Astrocyte of the cerebellum (primary cell): ENCODE data around the gene CNTFR.

Experiments used
- DNase-seq: peaks from one replicate; pipeline ENCODE4 v3.0.0-alpha.2; 2011; ENCODE audit warnings: low read depth
- H3K4me3 ChIP-seq: 2 replicates; pipeline ENCODE4 v1.5.1; 2011; ENCODE audit warnings: mild to moderate bottlenecking, low read depth, low read length, moderate library complexity
- CTCF ChIP-seq: IDR thresholded peaks from 2 replicates; pipeline ENCODE4 v1.5.1; 2012; ENCODE audit warnings: low read length, low read depth, moderate library complexity, mild to moderate bottlenecking; ENCODE audit errors: missing control alignments
- in situ Hi-C: cut with HindIII; loops from 2 replicates; pipeline ENCODE4 v1.10.0; 2017; ENCODE audit warnings: low sequenced_read_pairs

Gene CNTFR

GRCh38 chr9:34581318-34581717 is 8.2 kb downstream of the CNTFR start:
- in situ Hi-C loops = loop anchor here (5.0 kb wide), 2 partner anchors 46 to 154 kb away; partner anchors contain the start of gene ARID3C

GRCh38 chr9:34580358-34580757 is 9.2 kb downstream of the CNTFR start:
- in situ Hi-C loops = loop anchor here (5.0 kb wide), 2 partner anchors 47 to 153 kb away; partner anchors contain the start of gene ARID3C
- no peak overlapping the region for H3K4me3 ChIP-seq
- DNase-seq = no peak
- TF ChIP-seq CTCF = no peak

More at GRCh38 chr9:34581318-34581717, 8.2 kb downstream of the CNTFR start:
- TF ChIP-seq CTCF = no peak
- no peak for DNase-seq
- H3K4me3 ChIP-seq = no peak overlapping the region

DNA sequence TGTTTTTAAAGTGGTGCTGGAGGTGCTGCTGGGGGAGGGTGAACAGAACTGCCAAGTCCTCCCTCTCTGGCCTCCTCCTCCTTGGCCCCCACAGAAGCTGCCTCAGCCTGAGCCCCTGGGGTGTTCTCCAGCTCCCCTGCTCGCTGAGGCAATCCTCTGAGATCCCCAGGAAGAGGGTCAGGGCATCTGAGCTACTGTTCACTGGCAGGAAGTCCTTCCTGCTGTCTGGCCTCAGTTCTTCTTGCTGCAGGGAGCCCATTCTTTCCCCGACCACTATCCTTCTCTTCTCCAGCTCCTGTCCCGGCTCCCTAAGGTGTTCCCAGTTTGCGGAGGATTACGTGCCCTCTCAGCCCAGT is 9.7 kb downstream of the CNTFR start:
- in situ Hi-C loops = loop anchor here (5.0 kb wide), 2 partner anchors 48 to 152 kb away; partner anchors contain the start of gene ARID3C
- DNase-seq = no peak
- TF ChIP-seq CTCF = no peak
- no peak overlapping the region for H3K4me3 ChIP-seq

- no peak for DNase-seq
- H3K4me3 ChIP-seq = no peak overlapping the region
- no peak for TF ChIP-seq CTCF
- in situ Hi-C loops = no loop called here
These were observed 10.3 kb downstream of the CNTFR start for GRCh38 chr9:34579104-34579807.

DNA sequence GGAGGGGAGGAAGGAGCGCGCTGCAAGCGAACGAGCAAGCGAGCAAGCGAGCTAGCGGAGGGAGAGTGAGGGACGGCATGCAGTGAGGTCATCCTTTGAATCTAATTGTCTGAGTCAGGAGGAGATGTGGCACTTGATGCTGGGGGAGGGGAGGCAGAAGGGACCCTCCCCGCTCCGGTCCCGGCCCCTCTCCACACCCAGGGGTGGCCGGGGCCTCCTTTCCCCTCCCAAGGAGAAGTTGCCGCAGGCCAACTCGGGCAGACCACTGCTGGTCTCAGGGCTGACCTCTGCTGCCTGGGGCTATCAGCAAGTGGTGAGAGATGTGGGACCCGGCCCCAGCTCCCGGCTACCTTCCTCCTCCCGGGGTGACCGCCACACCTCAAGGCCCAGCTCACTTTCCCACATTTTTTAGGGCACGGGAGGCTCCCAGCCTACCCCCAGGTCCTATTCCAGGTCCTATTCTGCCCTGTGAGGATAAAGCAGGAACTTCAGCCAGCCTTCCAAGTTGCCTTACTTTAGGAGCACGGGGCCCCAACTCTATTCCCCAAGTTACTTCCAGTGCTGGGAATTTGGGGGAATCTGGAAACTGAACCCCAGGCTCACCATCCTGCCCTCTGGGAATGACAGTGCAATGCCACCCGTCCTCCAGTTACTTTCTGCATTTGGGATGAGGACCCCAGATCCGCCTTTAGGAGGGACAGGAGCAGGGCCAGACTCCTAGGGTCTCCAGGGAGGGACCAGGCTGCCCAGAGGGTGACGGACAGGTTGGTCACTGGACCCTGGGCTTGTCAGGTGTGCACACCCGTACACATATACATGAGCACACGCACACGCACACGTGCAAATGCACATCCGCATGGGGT is 11.1 kb downstream of the CNTFR start:
- peak; percentile 6 for DNase-seq
- in situ Hi-C loops = no loop called here
- TF ChIP-seq CTCF = no peak
- H3K4me3 ChIP-seq = no peak overlapping the region

- DNase-seq = no peak
- TF ChIP-seq CTCF = no peak
- in situ Hi-C loops = no loop called here
- no peak overlapping the region for H3K4me3 ChIP-seq
These were observed 11.9 kb downstream of the CNTFR start for GRCh38 chr9:34577400-34578240.
